PC-3 (cell line): ENCODE measurements around the gene PLA2G2D. TPM values are rescaled to one million over a fixed set of nuclear protein-coding genes. Genes with fewer than 3 reads are reported as not detected.

ENCODE experiments used
- ATAC-seq: fragments of 200-7000 bp; cut with Tn5 transposase; 2 replicates; pipeline ENCODE4 v1.9.1; 2020; ENCODE audit warnings: mild to moderate bottlenecking, moderate library complexity
- BruUV-seq: library from RNA; stranded (reverse); fragments of 400-500 nt; replicated peaks from 2 replicates; lab custom pipeline; 2021; lab: Mats Ljungman, UMichigan
- CTCF ChIA-PET: fragments of 300-600 bp; sonication (Branson Sonifier 250); formaldehyde crosslinking; loops from one replicate; lab custom pipeline; 2022; ENCODE audit warnings: antibody characterized with exemption; lab: Charles Lee
- POLR2A ChIA-PET: fragments of 300-600 bp; sonication (Branson Sonifier 250); formaldehyde crosslinking; loops from one replicate; lab custom pipeline; 2022; ENCODE audit warnings: antibody characterized with exemption; ENCODE audit not compliant: unreplicated experiment; lab: Charles Lee
- DNase-seq: peaks from one replicate; pipeline ENCODE4 v3.0.0-alpha.2; 2015
- H2AFZ ChIP-seq: fragments of 300-600 bp; sonication (generic); 2 replicates; pipeline ENCODE4 v1.6.0; 2016; ENCODE audit warnings: antibody characterized with exemption, low read length
- H3F3A ChIP-seq: fragments of 300-600 bp; sonication (generic); one replicate; pipeline ENCODE4 v1.6.0; 2017; ENCODE audit warnings: antibody characterized with exemption, low read length, control low read depth, mild to moderate bottlenecking; ENCODE audit not compliant: unreplicated experiment
- H3K27ac ChIP-seq: fragments of 300-600 bp; sonication (generic); 2 replicates; pipeline ENCODE4 v1.5.1; 2016; ENCODE audit warnings: mild to moderate bottlenecking, low read length
- H3K27me3 ChIP-seq: fragments of 300-600 bp; sonication (generic); 2 replicates; pipeline ENCODE4 v1.6.1; 2016; ENCODE audit warnings: low read length, mixed read lengths
- H3K36me3 ChIP-seq: fragments of 300-600 bp; sonication (generic); 2 replicates; pipeline ENCODE4 v1.6.1; 2016; ENCODE audit warnings: low read depth, mixed run types, low read length, mixed read lengths
- H3K4me1 ChIP-seq: fragments of 300-600 bp; sonication (generic); 2 replicates; pipeline ENCODE4 v1.5.1; 2016; ENCODE audit warnings: low read length; ENCODE audit not compliant: insufficient read depth
- H3K4me2 ChIP-seq: fragments of 300-600 bp; sonication (generic); 2 replicates; pipeline ENCODE4 v1.6.0; 2016; ENCODE audit warnings: low read length
- H3K4me3 ChIP-seq: fragments of 300-600 bp; sonication (generic); 2 replicates; pipeline ENCODE4 v1.5.1; 2016; ENCODE audit warnings: mild to moderate bottlenecking, low read length, mixed read lengths
- H3K79me2 ChIP-seq: fragments of 300-600 bp; sonication (generic); 2 replicates; pipeline ENCODE4 v1.6.1; 2017; ENCODE audit warnings: low read length, mixed read lengths
- H3K9ac ChIP-seq: fragments of 300-600 bp; sonication (generic); 2 replicates; pipeline ENCODE4 v1.6.0; 2016; ENCODE audit warnings: mild to moderate bottlenecking, low read length
- H3K9me2 ChIP-seq: fragments of 300-600 bp; sonication (generic); replicated peaks from 2 replicates; pipeline ENCODE4 v1.6.1; 2016; ENCODE audit warnings: mixed run types, low read length, mixed read lengths
- H3K9me3 ChIP-seq: fragments of 300-600 bp; sonication (generic); 2 replicates; pipeline ENCODE4 v1.6.1; 2016; ENCODE audit warnings: low read length, mixed read lengths
- H4K20me1 ChIP-seq: fragments of 300-600 bp; sonication (generic); 2 replicates; pipeline ENCODE4 v1.6.1; 2016; ENCODE audit warnings: low read length, mixed read lengths
- EZH2 ChIP-seq: fragments of 300-600 bp; sonication (generic); IDR thresholded peaks from one replicate; pipeline ENCODE4 v1.6.1; 2017; ENCODE audit warnings: antibody characterized with exemption, mild to moderate bottlenecking, low read length; ENCODE audit not compliant: unreplicated experiment
- EZH2phosphoT487 ChIP-seq: fragments of 300-600 bp; sonication (generic); IDR thresholded peaks from 2 replicates; pipeline ENCODE4 v1.6.1; 2018; ENCODE audit warnings: mild to moderate bottlenecking, antibody characterized with exemption, low read length, borderline replicate concordance
- intact Hi-C: fragments of 100-400 bp; cut with micrococcal nuclease; formaldehyde crosslinking; loops from 2 replicates; pipeline ENCODE4 v1.9.0; 2023
- total RNA-seq: library from RNA; depleted of rRNA; stranded (reverse); fragments of >200 nt; gene quantifications from 2 replicates; pipeline ENCODE4 v1.2.3, GENCODE V29; 2014
- TF ChIP-seq, protein P1 (sequence below): fragments of 300-600 bp; sonication (generic); conservative IDR thresholded peaks from 2 replicates; pipeline ENCODE4 v1.5.1; 2017; ENCODE audit warnings: antibody characterized with exemption, low read depth, mild to moderate bottlenecking, low read length

The PLA2G2D gene
- total RNA-seq, 1 experiment from 2014 or later, result not detected

GRCh38 chr1:20143734-20144565 is 24.6 kb upstream of the PLA2G2D start:
- DNase-seq, result no peak
- TF ChIP-seq EZH2 (no peak), EZH2phosphoT487 (no peak)
- TF ChIP-seq, protein P1, sequence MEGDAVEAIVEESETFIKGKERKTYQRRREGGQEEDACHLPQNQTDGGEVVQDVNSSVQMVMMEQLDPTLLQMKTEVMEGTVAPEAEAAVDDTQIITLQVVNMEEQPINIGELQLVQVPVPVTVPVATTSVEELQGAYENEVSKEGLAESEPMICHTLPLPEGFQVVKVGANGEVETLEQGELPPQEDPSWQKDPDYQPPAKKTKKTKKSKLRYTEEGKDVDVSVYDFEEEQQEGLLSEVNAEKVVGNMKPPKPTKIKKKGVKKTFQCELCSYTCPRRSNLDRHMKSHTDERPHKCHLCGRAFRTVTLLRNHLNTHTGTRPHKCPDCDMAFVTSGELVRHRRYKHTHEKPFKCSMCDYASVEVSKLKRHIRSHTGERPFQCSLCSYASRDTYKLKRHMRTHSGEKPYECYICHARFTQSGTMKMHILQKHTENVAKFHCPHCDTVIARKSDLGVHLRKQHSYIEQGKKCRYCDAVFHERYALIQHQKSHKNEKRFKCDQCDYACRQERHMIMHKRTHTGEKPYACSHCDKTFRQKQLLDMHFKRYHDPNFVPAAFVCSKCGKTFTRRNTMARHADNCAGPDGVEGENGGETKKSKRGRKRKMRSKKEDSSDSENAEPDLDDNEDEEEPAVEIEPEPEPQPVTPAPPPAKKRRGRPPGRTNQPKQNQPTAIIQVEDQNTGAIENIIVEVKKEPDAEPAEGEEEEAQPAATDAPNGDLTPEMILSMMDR, result no peak

DNA sequence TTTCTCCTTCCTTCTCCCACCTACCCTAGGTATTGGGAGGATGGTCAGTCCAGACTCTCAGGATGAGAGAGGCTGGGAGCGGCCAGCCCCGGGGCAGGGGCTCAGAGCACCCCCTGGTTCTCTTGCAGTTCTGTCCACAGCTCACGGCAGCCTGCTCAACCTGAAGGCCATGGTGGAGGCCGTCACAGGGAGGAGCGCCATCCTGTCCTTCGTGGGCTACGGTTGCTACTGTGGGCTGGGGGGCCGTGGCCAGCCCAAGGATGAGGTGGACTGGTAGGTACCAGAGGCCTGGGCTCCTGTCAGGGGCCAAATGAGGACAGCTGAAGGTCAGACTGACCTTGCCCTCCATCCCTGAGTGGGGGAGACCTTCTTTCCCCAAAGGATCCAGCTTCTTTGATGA is 24.0 kb upstream of the PLA2G2D start:
- intact Hi-C loops, result no loop called here
- no peaks in the 10 kb centered on the region for H3F3A ChIP-seq
- CTCF ChIA-PET, result no interaction called here
- H3K79me2 ChIP-seq, result no peaks in the 10 kb centered on the region
- no peak overlapping the region for H3K9ac ChIP-seq
- POLR2A ChIA-PET, result interaction anchor here (0.6 kb wide), 1 partner anchor 395 kb away, joined by 3 read pairs; no protein-coding TSS in a partner anchor
- BruUV-seq, result no TSS peak
- H3K36me3 ChIP-seq, result no peaks in the 10 kb centered on the region
- peaks cover 16% of the 10 kb centered on the region for H3K4me1 ChIP-seq
- no peak overlapping the region for H2AFZ ChIP-seq
- no peaks in the 10 kb centered on the region for H3K27me3 ChIP-seq
- no peak overlapping the region for H3K4me3 ChIP-seq
- no peaks in the 10 kb centered on the region for H3K9me3 ChIP-seq
- H3K9me2 ChIP-seq, result no peaks in the 10 kb centered on the region
- no peaks in the 10 kb centered on the region for H4K20me1 ChIP-seq
- ATAC-seq (no peak), DNase-seq (no peak)
- H3K4me2 ChIP-seq, result no peak overlapping the region
- no peak overlapping the region for H3K27ac ChIP-seq
- TF ChIP-seq, protein P1, result no peak
- TF ChIP-seq EZH2phosphoT487 (no peak), EZH2 (no peak)

More at GRCh38 chr1:20143734-20144565, 24.6 kb upstream of the PLA2G2D start:
- H3K4me3 ChIP-seq, result no peak overlapping the region
- no peak for ATAC-seq
- H3K79me2 ChIP-seq, result no peaks in the 10 kb centered on the region
- H3K36me3 ChIP-seq, result no peaks in the 10 kb centered on the region
- no peak overlapping the region for H3K27ac ChIP-seq
- ChIA-PET CTCF (no interaction called here), POLR2A (interaction anchor here (0.6 kb wide), 1 partner anchor 394 kb away, joined by 3 read pairs; no protein-coding TSS in a partner anchor)
- H3K9me2 ChIP-seq, result no peaks in the 10 kb centered on the region
- no peaks in the 10 kb centered on the region for H3K27me3 ChIP-seq
- no peaks in the 10 kb centered on the region for H3F3A ChIP-seq
- H3K9me3 ChIP-seq, result no peaks in the 10 kb centered on the region
- H3K4me2 ChIP-seq, result no peak overlapping the region
- no peaks in the 10 kb centered on the region for H4K20me1 ChIP-seq
- no peak overlapping the region for H3K9ac ChIP-seq
- intact Hi-C loops, result no loop called here
- no peak overlapping the region for H2AFZ ChIP-seq
- no TSS peak for BruUV-seq
- H3K4me1 ChIP-seq, result peaks cover 16% of the 10 kb centered on the region

DNA sequence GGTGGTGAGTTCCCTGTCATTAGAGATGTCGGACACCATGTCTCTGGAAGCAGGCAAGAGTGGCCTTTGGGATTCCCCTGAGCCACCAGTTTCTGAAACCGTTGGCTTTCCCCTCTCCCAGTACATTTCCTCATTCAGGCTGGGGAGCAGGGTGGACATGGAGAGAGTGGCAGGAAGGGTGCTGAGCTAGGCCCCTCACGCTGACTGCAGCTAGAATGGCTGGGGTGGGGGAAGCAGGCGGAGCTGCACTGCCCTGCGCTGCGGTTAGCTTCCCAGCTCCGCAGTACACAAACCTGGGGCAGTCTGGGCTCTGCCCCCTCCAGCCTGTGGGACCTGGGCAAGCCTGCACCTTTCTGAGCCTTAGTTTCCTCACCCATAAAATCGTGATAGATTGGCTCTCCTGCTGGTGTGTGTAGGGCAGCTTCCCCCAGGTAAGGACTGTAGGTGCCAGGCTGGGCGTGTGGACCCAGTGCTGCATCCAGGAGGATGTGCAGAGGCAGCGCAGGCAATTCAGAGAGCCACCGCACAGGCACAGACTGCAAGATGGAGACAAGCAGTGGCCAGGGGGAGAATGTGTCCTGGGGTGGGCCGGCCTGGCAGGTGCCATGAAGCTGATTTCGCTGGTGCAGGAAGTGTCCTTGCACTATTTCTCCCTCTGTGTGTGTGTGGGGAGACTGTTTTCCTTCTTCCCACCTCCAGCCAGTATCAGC is 22.8 kb upstream of the PLA2G2D start:
- no peaks in the 10 kb centered on the region for H3K27me3 ChIP-seq
- no peaks in the 10 kb centered on the region for H3F3A ChIP-seq
- intact Hi-C loops, result no loop called here
- no peak overlapping the region for H3K4me3 ChIP-seq
- no peaks in the 10 kb centered on the region for H3K9me2 ChIP-seq
- ATAC-seq, result no peak
- CTCF ChIA-PET, result no interaction called here
- no peaks in the 10 kb centered on the region for H3K36me3 ChIP-seq
- H2AFZ ChIP-seq, result no peak overlapping the region
- no peak overlapping the region for H3K27ac ChIP-seq
- POLR2A ChIA-PET, result no interaction called here
- peaks cover 26% of the 10 kb centered on the region for H3K4me1 ChIP-seq
- BruUV-seq, result no TSS peak
- H3K79me2 ChIP-seq, result no peaks in the 10 kb centered on the region
- TF ChIP-seq EZH2, result no peak
- TF ChIP-seq, protein P1, result no peak
- no peak for TF ChIP-seq EZH2phosphoT487
- no peaks in the 10 kb centered on the region for H4K20me1 ChIP-seq
- DNase-seq, result no peak
- H3K9ac ChIP-seq, result no peak overlapping the region
- H3K9me3 ChIP-seq, result no peaks in the 10 kb centered on the region
- no peak overlapping the region for H3K4me2 ChIP-seq
